Mucosa of descending colon (tissue), 3 donors: ENCODE data around the gene LRRC25. TPM values are rescaled to one million over a fixed set of nuclear protein-coding genes. Genes with fewer than 3 reads are reported as not detected.

Experiments
- ATAC-seq: fragments of 200-7000 bp; cut with Tn5 transposase; one replicate; pipeline ENCODE4 v1.9.1; 2020; ENCODE audit warnings: mild to moderate bottlenecking, moderate library complexity
- DNase-seq, 3 donors: peaks; one replicate each; pipeline ENCODE4 v3.0.0-alpha.2; 2020
- H3K36me3 ChIP-seq: fragments of 200-600 bp; one replicate; pipeline ENCODE4 v1.8.0; 2021; ENCODE audit warnings: low read depth, mild to moderate bottlenecking
- H3K4me1 ChIP-seq: fragments of 200-600 bp; one replicate; pipeline ENCODE4 v1.8.0; 2021; ENCODE audit warnings: low read depth, mild to moderate bottlenecking
- H3K4me3 ChIP-seq: fragments of 200-600 bp; one replicate; pipeline ENCODE4 v1.8.0; 2021; ENCODE audit warnings: mild to moderate bottlenecking
- H3K9me3 ChIP-seq: fragments of 200-600 bp; one replicate; pipeline ENCODE4 v1.8.0; 2021; ENCODE audit warnings: mild to moderate bottlenecking
- CTCF ChIP-seq: fragments of 200-600 bp; IDR thresholded peaks from one replicate; pipeline ENCODE4 v1.8.0; 2022; ENCODE audit warnings: antibody characterized with exemption, mild to moderate bottlenecking
- intact Hi-C, 2 donors: fragments of 100-400 bp; cut with DNase I in 1 of 2; cut with micrococcal nuclease in 1 of 2; formaldehyde crosslinking; loops; one replicate each; pipeline versions ENCODE4 v1.11.0 to v1.11.1; 2022; cut with DNase I, micrococcal nuclease
- total RNA-seq, 3 donors: library from RNA; stranded (reverse); fragmentation: NEBNext Ultra II Directional in 2 of 3; extraction: Animal tissue kit (Norgen Biotek cat#: 25700) in 2 of 3; gene quantifications; one replicate each; pipeline versions ENCODE4 v1.2.1 to v1.2.4, GENCODE V29; 2021 to 2023
- donor health status: DM: no; HTN: no; CAD: no; lungs with moderate emphysema.
- donor health status: DM: no; HTN: no; CAD: no.
- donor health status: DM: no; HTN: yes; CAD: no.

Gene LRRC25
- total RNA-seq, 3 donors from 2014 or later: 2.1 to 8.8 (median 5.8) TPM

GRCh38 chr19:18379803-18380747, 17.3 kb downstream of the LRRC25 start:
- intact Hi-C loops: no loop called here
- peak; percentile 89 for ATAC-seq
- H3K4me1 ChIP-seq: peaks cover 19% of the 10 kb centered on the region

GRCh38 chr19:18377026-18377425, 20.4 kb downstream of the LRRC25 start:
- Histone ChIP-seq H3K4me1 (peaks cover 36% of the 10 kb centered on the region), H3K36me3 (peaks cover 3% of the 10 kb centered on the region), H3K4me3 (no peak overlapping the region), H3K9me3 (no peaks in the 10 kb centered on the region)
- peak; percentile 50 for ATAC-seq
- no peak for DNase-seq
- intact Hi-C loops: no loop called here
- TF ChIP-seq CTCF: no peak

More at GRCh38 chr19:18379803-18380747, 17.3 kb downstream of the LRRC25 start:
- H3K9me3 ChIP-seq: no peaks in the 10 kb centered on the region
- TF ChIP-seq CTCF: no peak
- DNase-seq: peak; percentile 87 to 93 (median 87)
- peaks cover 3% of the 10 kb centered on the region for H3K36me3 ChIP-seq
- H3K4me3 ChIP-seq: no peak overlapping the region

- TF ChIP-seq CTCF: no peak
- DNase-seq: peak; percentile 78 to 95 (median 83)
- Histone ChIP-seq H3K4me3 (no peak overlapping the region), H3K36me3 (no peaks in the 10 kb centered on the region), H3K9me3 (no peaks in the 10 kb centered on the region), H3K4me1 (peaks cover 27% of the 10 kb centered on the region)
- intact Hi-C loops: no loop called here
- ATAC-seq: peak; percentile 81
Measured at GRCh38 chr19:18373892-18374629, 23.4 kb downstream of the LRRC25 start.

GRCh38 chr19:18373407-18373891, 24.0 kb downstream of the LRRC25 start:
- Histone ChIP-seq H3K4me3 (no peak overlapping the region), H3K4me1 (peaks cover 27% of the 10 kb centered on the region), H3K9me3 (no peaks in the 10 kb centered on the region), H3K36me3 (no peaks in the 10 kb centered on the region)
- ATAC-seq (no peak), DNase-seq (no peak)
- TF ChIP-seq CTCF: no peak
- intact Hi-C loops: no loop called here

GRCh38 chr19:18368504-18369222, 28.8 kb downstream of the LRRC25 start:
- ATAC-seq (peak; percentile 7), DNase-seq (no peak)
- no peaks in the 10 kb centered on the region for H3K36me3 ChIP-seq
- no peak for TF ChIP-seq CTCF
- peaks cover 25% of the 10 kb centered on the region for H3K4me1 ChIP-seq
- intact Hi-C loops: no loop called here
- no peak overlapping the region for H3K4me3 ChIP-seq
- no peaks in the 10 kb centered on the region for H3K9me3 ChIP-seq
